Stimulated activated CD4-positive, alpha-beta T cell treated with anti-CD3 and anti-CD28 coated beads, Interleukin-12 subunit alpha, Interleukin-12 subunit beta, amount 100 ng/mL, for 24 hours (primary cell): Measurements from ENCODE around the gene C6orf132.
A peak's percentile ranks its signal among the peaks of the same experiment; 100 is the strongest.

Experiments
- DNase-seq, 2 experiments: peaks; one replicate each; pipeline ENCODE4 v3.0.0-alpha.2; 2020; ENCODE audit warnings: low read depth in 2 of 2

C6orf132 gene

DNA sequence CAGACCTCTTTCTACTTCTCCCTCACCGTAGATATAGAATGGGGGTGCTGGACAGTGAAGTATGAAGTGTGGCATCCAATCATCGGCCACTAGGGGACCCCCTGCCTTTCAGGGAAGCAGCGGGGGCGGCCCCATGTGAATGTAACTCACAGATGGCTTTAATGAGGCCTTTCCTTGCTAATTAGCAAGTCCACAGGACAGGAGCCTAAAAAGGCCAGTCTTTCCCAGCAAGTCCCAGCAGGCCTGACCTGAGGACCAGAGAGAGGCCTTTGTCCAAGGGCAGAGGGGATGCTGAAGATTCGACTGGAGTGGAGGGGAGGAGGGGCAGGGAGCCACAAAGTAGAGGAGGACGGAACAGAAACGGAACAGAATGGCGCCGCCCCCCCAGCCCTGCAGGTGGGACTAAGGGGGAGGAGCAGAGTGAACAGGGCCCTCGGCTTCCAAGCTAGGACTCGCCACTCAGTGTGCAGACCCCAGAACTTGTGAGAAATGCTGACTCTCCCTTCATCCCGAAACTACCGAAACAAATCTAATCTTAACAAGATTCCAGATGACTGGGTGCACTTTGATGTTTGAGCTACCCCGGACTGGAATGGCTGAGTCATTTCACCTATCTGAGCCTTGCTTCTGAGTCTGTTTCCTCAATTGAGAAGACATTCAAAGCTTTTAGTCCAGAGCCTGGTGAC is 5.8 kb downstream of the C6orf132 start:
- DNase-seq: peak in 1 of 2 experiments; percentile 16

DNA sequence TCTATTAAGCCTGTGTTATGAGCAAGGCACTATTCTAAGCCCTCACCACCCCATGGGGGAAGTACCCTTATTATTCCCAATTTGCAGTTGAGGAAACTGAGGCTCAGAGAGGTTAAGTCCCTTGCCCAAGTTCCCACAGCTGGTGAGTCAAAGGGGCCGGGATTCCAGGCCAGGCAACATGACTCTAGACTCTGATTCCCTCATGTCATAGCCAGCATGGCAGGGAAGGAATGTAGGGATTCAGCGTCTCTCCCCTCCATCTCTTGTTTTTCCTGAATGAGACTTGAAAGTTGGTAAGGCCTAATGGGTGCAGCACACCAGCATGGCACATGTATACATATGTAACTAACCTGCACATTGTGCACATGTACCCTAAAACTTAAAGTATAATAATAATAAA is 6.7 kb downstream of the C6orf132 start:
- no peak for DNase-seq

DNA sequence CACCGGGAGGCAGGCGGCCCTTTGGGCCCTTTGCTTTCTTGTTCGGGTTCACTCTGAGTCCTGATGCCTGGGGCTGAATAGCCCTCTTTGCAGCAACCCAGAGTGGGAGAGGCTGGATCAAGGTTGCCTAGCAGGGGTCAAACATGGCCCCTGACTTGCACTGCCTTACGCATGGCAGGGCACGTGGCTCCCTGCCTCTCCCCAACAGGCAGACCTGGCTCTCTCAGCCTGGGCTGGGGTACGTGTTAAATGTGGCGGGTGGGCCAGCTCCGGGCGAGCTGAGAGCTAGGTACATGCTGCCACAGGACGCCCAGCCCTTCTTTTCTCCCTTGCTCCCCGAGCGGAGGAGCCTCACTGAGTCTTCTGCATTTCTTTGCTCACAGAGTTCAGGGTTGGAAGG is 7.3 kb downstream of the C6orf132 start:
- no peak for DNase-seq

DNA sequence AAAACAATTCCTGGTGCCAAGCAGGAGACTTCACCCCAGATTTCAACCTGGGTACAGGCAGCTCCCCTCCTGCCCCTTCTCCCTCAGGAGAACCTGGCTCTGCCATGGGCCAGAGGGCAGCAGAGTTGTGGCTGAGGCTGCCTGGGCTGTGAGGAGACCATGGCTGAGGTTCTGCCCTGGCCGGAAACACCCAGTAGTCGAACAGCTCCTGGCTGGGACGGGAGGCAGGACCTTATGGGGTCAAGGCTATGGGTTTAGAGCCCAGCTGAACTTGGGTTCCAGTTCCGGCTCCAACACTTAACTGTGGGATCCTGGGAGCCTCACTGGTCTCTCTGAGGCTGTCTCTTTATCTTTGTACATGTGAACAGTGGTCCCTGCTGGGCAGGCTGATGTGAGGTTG is 8.5 kb downstream of the C6orf132 start:
- DNase-seq: no peak

DNA sequence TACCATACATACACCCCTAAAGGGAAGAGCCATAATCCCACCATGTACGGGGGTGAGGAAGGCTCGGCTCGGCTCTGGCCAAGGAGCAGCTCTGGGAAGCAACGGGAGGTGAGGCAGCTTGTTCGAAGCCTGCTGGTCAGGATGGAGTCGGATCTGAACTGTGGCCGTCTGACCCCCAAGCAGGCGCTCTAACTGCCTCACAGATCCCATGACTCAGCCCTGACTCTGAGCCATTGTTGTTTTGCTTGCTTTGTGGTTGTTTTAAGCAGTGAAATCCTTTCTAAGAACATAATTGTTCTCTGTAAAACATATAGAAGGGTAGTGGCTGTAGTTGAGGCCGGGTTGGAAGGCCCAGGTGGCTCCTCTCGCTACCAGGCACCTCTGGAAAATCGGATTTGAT is 10.9 kb downstream of the C6orf132 start:
- DNase-seq: no peak

DNA sequence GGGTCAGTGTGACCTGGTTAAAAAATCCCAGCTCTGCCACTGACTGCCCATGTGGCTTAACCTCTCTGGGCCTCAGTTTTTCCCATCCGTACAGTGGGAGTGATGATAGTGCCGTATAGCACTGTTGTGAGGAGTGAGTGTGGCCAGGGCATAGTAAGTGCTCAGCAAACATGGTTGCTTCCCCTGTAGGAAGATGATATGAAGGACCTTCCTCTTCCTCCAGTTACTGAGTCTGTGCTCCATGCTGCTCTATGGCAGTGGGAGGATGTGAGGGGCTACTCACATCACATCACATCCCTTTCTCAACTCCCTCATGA is 13.1 kb downstream of the C6orf132 start:
- no peak for DNase-seq

DNA sequence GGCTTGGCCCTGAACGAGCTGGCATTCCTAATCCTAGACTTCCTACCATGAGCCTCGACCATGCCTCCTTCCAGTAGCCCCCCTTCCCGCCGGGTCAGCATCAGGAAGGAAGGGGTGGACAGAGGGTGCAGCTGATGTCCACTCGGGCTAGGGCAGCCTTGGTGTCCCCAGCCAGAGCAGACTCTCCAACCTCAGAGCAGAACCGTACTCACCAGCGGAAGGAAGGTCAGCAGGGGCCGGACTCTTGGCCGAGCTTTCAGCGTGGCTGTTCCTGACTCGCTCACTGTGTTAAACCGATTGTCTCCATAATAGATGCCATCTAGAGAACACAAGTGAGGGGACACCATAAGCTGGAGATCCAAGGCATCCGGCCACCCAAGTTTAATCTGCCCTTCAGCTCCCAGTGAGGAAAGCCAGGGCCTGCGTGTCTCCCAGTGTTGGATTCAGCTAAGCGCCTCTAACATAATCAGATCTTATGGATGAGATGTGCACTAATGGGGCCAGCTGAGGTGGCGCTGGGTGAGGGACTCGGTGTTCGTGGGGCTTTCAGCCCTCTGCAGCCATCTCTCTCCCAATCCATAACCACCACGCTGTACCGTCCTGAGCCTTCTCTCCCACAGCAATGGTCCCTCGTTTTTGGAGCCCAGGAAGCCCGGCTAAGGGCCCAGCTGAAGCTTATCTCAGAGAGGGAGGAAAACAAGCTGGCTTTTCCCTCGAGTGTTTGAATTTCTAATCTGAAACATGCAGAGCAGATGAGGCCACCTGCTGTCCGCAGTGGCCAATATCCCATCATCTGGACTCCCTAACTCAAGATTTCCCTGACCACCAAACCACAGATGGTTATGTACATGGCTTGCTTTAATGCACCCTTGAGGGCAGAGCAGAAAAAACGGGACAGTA is 13.7 kb downstream of the C6orf132 start:
- no peak for DNase-seq

DNA sequence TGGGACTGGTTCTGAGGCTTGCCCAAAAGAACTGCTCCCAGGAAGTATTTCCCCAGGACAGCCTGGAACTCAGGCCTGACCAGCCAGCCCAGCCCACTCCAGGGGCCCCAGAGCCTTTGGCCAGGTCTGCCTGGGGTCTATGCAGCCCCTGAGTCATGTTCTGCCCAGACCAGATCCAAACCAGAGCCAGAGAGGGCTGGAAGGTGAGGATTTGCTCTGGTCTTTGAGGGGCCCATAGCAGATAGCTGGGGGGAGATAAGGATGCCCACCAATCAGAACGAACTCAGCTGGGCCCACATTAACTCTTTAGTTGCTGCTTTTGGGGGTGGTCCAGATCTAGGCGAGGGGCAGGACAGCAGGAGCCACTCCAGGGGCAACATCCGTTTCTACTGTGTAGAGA is 16.8 kb downstream of the C6orf132 start:
- no peak for DNase-seq

DNA sequence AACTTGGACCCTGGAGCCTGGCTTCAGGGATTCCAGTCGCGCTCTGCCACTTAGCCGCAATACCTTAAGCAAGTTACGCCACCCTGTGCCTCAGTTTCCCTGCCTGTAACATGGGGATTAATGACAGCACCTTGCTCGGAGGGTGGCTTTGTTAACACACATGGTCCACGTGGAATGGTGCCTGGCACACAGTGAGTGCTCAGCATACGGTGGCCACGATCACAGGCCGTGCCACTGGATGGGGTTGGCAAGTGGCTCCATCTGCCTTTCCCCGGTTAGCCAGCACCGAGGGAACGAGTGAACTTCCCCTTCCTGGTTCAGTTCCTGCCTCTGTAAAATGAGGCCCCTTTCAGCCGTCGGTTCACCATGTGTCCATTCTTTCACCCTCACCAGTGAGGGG is 17.2 kb downstream of the C6orf132 start:
- DNase-seq: no peak

DNA sequence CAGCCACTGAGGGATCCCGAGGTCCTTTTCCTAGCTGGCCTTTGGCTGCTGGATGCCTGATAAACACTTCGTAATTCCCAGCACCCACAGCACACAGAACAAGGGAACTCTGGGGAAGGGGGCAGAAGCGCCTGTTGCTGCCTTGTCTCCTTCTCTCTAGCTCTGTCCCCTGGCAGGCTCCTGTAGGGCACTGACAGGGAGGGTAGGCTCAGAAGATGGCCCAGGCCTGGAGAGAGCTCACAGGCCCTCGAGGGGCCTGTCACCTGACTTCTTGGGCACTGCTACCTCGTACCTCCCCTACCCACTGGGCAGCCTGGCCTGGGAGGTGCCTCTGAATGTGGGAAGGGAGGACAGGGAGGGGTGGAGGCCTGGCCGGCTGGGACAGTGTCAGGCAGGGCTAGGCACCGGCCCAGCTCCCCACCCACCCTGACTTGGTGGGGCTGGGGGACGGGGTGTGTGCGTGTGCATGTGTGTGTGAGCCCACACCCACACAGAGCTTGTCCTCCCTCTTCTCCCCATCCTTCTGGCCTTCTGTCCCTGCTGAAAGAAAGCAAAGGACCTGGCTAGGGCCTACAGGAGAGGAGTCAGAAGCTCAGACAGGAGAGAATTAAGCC is 18.1 kb downstream of the C6orf132 start:
- no peak for DNase-seq

DNA sequence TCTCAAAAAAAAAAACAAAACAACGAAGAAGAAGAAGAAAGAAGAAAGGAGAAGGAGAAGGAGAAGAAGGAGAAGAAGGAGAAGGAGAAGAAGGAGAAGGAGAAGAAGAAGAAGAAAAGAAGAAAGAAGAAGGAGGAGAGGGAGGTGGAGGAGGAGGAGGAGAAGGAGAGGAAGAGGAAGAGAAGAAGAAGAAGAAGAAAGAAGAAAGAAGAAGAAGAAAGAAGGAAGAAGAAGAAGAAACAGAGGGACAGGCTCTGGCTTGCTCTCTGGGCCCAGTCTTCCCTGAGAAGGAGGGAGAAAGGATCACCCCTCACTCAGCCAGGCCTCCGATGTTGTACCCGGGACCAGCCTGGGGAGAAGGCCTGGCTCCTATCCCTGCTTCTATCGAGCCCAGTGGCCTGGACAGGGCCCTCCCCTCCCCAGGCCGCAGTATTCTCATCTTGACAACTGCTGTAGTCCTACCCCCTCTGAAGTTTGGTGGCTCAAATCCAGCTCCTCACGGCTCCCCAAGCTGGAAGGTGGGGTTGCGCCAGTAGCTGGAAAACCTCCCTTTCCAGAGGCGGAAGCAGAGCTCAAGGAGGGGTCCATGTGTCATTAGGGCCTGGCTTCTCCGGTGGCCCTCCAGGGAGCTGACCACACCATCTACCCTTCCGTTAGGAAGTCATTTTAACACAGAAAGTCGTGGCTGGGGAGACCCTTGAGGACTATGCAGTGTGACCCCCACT is 18.9 kb downstream of the C6orf132 start:
- no peak for DNase-seq

DNA sequence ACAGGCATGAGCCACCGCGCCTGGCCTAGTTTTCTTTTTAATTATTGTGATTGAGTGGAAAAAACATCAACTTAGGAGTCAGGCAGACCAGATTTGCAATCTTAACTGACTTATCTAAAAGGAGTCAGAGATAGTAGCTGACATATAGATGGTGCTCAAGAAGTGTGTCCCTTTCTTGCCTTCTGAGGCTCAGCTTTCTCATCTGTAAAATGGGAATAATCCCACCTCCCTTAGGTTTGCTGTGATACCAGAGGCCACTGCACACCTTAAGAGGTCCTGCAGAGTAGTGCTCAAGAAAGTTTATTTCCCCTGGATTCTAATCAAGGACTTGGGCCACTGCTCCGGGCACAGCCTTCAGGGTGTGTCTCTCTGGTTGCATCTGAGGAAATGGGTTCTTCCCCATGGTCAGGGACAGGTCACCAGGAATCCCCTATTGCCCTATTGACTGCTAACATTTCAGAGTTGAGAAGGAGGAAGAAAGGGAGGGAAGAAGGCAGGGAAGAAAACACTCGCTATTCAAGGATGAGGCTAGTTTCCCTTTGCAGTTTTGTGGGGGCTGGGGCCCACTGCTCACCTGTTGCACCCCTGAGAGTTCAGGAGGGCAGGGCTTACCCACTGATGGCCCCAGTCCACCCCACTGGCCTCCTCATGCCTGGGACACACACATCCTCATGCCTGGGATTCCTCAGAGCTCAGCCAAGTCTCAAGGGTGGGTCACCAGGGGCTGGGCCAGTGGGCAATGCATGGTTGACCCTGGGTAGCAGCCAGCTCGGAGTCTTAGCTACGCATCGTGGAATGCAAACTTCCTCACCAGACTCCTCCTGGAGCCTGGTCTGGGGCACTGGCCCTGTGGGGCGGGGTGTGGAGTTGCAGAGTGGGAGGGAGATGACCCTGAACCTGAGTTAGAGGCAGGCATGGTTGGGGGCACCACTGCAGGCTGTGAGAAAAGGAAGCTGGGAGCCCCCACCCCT is 21.2 kb downstream of the C6orf132 start:
- DNase-seq: no peak

DNA sequence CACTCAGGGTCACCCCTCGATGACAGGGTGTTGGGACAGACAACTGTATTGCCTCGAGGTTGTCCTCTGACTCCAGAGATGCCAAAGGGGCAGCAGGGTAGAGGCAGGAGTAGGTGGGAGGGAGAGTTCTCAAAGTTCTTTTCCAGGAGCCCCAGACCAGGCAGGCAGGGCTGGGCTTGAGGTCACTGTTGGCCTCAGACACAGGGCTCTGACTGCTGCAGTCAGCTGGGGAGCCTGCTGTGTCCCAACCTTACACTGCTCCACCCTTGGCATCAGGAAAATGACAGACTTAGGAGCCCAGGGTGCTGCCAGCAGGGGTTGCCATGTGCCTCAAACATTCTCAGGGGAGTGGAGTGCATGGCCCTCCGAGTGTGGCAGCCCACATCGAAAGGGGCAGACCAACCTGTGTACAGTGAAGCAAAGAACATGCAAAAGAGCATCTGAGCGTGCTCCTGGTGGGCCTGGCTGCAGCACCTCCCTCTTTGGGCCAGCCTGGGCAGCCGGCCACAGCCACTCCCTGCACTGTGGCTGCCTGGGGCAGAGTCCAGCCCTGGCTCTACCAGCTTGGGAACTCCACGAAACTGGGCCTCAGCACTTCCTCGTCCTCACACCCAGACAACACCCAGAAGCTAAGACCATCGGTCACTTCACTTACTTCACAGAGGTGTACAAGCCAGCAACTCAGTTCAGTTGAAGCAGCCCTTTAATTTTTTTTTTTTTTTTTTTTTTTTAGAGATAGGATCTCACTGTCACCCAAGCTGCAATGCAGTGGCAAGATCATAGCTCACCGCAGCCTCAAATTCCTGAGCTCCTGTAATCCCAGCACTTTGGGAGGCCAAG is 24.0 kb downstream of the C6orf132 start:
- no peak for DNase-seq

DNA sequence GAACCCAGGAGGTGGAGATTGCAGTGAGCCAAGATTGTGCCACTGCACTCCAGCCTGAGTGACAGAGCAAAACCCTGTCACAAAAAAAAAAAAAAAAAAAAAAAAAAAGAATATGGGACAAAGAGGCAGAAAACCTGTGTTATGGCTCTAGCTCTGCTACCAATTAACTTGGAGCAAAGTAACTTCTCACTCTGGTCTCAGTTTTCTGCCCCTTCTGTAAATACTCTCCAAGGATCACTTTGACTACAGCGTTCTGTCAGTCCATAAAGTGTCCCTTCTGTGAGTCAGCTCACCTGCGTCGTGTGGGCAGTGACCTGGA is 24.6 kb downstream of the C6orf132 start:
- DNase-seq: no peak

DNA sequence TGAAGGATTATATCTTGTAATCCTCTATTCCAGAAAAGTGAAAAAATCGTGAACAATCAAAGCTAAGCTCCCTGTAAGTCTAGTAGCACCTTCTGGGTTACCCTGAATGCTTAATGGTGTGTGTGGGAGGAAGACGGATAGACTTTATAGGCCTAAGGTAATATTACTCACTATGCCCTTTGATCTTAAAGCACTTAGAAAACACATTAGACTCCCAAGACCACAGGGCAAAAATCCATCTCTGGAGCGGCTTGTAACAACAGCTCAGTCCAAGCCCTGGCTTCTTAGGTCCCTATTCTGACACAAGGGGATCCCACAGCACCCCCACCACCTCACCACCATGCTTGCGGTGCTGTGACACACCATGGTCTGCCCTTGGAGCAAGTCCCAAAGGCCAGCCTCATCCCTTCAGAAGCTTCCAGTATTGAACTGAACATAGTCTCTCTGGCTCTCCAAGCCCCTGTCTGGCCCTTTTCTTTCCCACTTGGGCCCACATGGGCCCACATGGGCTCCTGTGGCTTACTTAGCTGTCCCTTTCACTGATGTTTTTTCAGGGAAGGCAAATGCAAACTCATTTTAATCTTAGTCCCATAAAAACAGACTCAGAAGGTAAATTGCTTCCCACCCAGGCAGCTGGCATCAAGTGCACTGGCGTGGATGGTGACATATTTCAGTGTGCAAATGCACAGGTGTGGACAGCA is 28.3 kb downstream of the C6orf132 start:
- DNase-seq: no peak

DNA sequence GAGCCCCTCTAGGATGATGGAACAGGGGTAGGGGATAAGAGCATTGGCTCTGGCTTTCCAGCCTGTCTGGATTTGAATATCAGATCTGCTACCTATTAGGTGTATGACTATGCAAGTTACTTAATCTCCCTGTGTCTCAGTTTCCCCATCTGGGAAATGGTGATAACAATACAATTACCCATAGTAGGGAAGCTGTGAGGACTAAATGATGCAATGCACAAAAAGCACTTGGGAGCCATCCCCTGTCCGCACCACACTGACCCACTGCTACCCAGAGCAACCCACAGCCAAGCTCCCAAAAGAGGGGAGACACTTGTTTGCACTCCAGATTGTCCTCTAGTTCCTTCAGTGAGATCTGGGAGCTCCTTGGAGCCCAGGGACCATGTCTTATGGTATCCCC is 30.1 kb downstream of the C6orf132 start:
- DNase-seq: no peak

DNA sequence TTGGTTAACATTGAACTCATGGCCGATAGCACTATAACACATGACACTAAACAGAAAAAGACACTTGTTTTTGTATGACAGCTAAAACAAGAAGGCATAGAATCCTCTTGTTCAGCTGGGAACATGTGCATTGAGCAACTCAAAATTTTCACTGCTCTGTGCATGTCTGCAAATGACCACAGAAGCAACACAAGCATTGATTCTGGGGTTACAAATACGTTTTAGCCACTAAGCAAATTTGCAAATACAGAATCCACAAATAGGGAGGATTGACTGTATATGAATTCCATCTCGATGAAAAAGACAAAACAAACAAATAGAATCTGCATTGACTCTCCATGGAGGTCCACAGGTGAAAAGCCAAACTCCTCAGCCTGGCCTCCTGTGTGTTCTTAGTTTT is 31.7 kb downstream of the C6orf132 start:
- no peak for DNase-seq

DNA sequence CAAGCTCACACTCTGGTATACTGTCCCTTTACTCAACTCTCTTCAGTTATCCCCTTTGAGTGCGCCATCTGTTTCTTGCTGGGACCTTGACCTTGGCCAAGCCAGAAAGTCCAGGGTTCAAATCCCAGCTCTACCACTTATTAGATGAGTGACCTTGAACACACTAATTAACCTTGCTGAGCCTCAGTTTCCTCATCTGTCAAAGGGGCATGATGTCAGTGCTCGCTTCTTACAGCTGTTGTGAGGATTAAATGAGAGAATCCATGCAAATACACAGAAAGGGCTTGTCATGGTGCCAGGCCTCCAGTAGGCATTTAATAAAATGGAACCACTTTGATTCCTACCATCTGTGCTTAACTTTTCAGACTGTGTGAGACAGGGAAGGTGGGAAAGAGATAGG is 34.3 kb downstream of the C6orf132 start:
- DNase-seq: no peak

DNA sequence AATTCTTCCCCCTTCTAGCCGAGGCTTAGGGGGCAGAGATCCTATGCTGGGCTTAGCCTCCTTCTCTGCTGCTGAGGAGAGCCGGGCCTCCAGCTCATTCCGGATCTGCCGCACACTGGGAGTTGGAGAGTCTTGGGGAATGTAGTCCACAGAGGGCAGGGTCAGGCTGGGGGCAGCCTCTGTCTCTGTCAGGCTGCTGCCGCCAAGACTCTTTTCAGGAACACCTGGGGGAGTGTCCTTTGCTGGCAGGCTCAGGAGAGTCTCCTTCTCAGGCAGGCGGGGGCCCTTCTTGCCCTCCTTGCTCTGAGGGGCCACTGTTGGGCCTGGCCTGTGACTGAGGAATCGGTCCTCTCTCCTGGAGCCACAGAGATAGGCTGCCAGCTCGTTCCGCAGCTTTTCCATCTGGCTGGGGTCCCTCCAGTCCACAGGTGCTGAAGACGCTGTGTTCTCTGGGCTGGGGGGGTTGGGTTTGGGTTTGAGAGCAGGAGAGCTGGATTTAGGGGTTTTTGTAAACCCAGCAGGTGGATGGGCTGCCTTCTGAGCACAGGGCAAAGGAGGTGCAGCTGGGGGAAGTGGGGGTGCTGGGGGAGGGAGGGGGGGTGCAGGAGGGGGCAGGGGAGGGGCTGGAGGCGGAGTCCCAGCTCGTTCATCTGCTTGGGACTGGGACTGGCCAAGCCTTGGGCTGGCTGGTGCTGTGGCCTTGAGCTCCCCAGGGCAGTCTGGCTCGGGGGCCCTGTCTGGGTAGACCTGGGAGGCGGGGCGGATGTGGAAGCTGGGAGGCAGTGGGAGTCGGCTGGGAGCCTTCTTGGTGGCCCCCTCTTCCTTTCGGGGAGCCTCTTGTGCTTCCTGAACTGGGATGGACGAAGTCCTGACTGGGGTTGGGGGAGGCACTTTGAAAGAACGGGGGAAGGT is 36.1 kb downstream of the C6orf132 start:
- DNase-seq: no peak
